ENCODE data around the gene SCYL1.
"Not testable (repeated sequence)": the region's sequence is repeated elsewhere in the genome, so short reads cannot be mapped to it uniquely, and the experiment has no call there.

SCYL1 gene

GRCh38 chr11:65506290-65506771 is 18.6 kb upstream of the SCYL1 start:
- no peak for DNase-seq (ENCODE audit: low spot score)

GRCh38 chr11:65506772-65507505 is 17.9 kb upstream of the SCYL1 start:
- peak; percentile 20 for DNase-seq (ENCODE audit: low spot score)

- not testable (repeated sequence) for DNase-seq (ENCODE audit: low spot score)
These were observed 12.6 kb upstream of the SCYL1 start for GRCh38 chr11:65512311-65512710.

- no peak for DNase-seq (ENCODE audit: low spot score)
These were observed 8.5 kb upstream of the SCYL1 start for GRCh38 chr11:65516135-65516968.

GRCh38 chr11:65518941-65519549 is 5.8 kb upstream of the SCYL1 start:
- DNase-seq (ENCODE audit: low spot score) = not testable (repeated sequence)

GRCh38 chr11:65521777-65522521 is 2.9 kb upstream of the SCYL1 start:
- not testable (repeated sequence) for DNase-seq (ENCODE audit: low spot score)

GRCh38 chr11:65522718-65523630 is 1.9 kb upstream of the SCYL1 start:
- DNase-seq (ENCODE audit: low spot score) = not testable (repeated sequence)

GRCh38 chr11:65523631-65523968 is 1.3 kb upstream of the SCYL1 start:
- DNase-seq (ENCODE audit: low spot score) = not testable (repeated sequence)

GRCh38 chr11:65524014-65524740 is 706 bp upstream of the SCYL1 start:
- no peak for DNase-seq (ENCODE audit: low spot score)

- DNase-seq (ENCODE audit: low spot score) = no peak
These were observed 930 bp downstream of the SCYL1 start for GRCh38 chr11:65525546-65526480.

- no peak for DNase-seq (ENCODE audit: low spot score)
These were observed 1.9 kb downstream of the SCYL1 start for GRCh38 chr11:65526744-65527143.

GRCh38 chr11:65528819-65529350 is 4.0 kb downstream of the SCYL1 start:
- no peak for DNase-seq (ENCODE audit: low spot score)

GRCh38 chr11:65529475-65530156 is 4.7 kb downstream of the SCYL1 start:
- no peak for DNase-seq (ENCODE audit: low spot score)

- DNase-seq (ENCODE audit: low spot score) = no peak
These were observed 5.2 kb downstream of the SCYL1 start for GRCh38 chr11:65530157-65530496.

GRCh38 chr11:65532388-65533064 is 7.6 kb downstream of the SCYL1 start:
- DNase-seq (ENCODE audit: low spot score) = no peak

- DNase-seq (ENCODE audit: low spot score) = no peak
These were observed 10.2 kb downstream of the SCYL1 start for GRCh38 chr11:65535102-65535501.

- DNase-seq (ENCODE audit: low spot score) = no peak
These were observed 11.8 kb downstream of the SCYL1 start for GRCh38 chr11:65536412-65537295.
